ENCODE measurements around the gene SIK3. TPM values are rescaled to one million over a fixed set of nuclear protein-coding genes. Genes with fewer than 3 reads are reported as not detected.
A peak's percentile ranks its signal among the peaks of the same experiment; 100 is the strongest.
"Not testable (repeated sequence)": the region's sequence is repeated elsewhere in the genome, so short reads cannot be mapped to it uniquely, and the experiment has no call there.

SIK3 gene
- total RNA-seq, 2 donors from 2014 or later = 26.7 to 28.0 TPM

GRCh38 chr11:116837231-116838091 is 260.8 kb downstream of the SIK3 start, which contains the start of gene APOA1:
Gene APOA1, minus strand, starts transcription at chr11:116837622. Its CDS starts 235 bp downstream, at chr11:116837387.
- no peak for DNase-seq
- TF ChIP-seq CTCF (IDR thresholded peaks at IDR 0.05) = no peak
- Histone ChIP-seq H3K27me3 (no peaks in the 10 kb centered on the region), H3K27ac (no peak within 1 kb of the TSS), H3K4me3 (no peak within 1 kb of the TSS), H3K9ac (ENCODE audit: low read depth in 2 of 2, low read length in 2 of 2) (no peak within 1 kb of the TSS), H3K36me3 (no peaks in the 10 kb centered on the region), H3K4me1 (peaks cover 5% of the 10 kb centered on the region), H3K9me3 (no peaks in the 10 kb centered on the region)
- intact Hi-C loops (cut with DNase I) = loop anchor here (5.0 kb wide), 1 partner anchor 45 kb away; the partner anchor contains the start of gene APOA5

- Histone ChIP-seq H3K4me1 (peaks cover 5% of the 10 kb centered on the region), H3K27ac (no peak overlapping the region), H3K36me3 (no peaks in the 10 kb centered on the region), H3K9me3 (no peaks in the 10 kb centered on the region), H3K27me3 (no peaks in the 10 kb centered on the region), H3K9ac (ENCODE audit: low read depth in 2 of 2, low read length in 2 of 2) (no peak overlapping the region), H3K4me3 (no peak overlapping the region)
- intact Hi-C loops (cut with DNase I) = loop anchor here (5.0 kb wide), 1 partner anchor 44 kb away; the partner anchor contains the start of gene APOA5
- TF ChIP-seq CTCF (IDR thresholded peaks at IDR 0.05) = no peak
- DNase-seq = no peak
These were observed 261.6 kb downstream of the SIK3 start for GRCh38 chr11:116836632-116836991.

- Histone ChIP-seq H3K36me3 (no peaks in the 10 kb centered on the region), H3K27me3 (no peaks in the 10 kb centered on the region), H3K9ac (ENCODE audit: low read depth in 2 of 2, low read length in 2 of 2) (no peak overlapping the region), H3K4me1 (peaks cover 5% of the 10 kb centered on the region), H3K27ac (peak overlapping the region; percentile 44), H3K9me3 (no peaks in the 10 kb centered on the region), H3K4me3 (peak overlapping the region; percentile 31)
- DNase-seq = peak; percentile 87
- peak; percentile 29 for TF ChIP-seq CTCF (IDR thresholded peaks at IDR 0.05)
- intact Hi-C loops (cut with DNase I) = loop anchor here (5.0 kb wide), 1 partner anchor 44 kb away; the partner anchor contains the start of gene APOA5
These were observed 262.2 kb downstream of the SIK3 start for GRCh38 chr11:116835791-116836631.

- H3K9ac ChIP-seq (ENCODE audit: low read depth in 2 of 2, low read length in 2 of 2) = no peak overlapping the region
- TF ChIP-seq CTCF (IDR thresholded peaks at IDR 0.05) = no peak
- no peak for DNase-seq
- intact Hi-C loops (cut with DNase I) = loop anchor here (5.0 kb wide), 1 partner anchor 43 kb away; the partner anchor contains the start of gene APOA5
- H3K4me3 ChIP-seq = peak overlapping the region; percentile 31
- H3K9me3 ChIP-seq = no peaks in the 10 kb centered on the region
- H3K27me3 ChIP-seq = no peaks in the 10 kb centered on the region
- H3K4me1 ChIP-seq = peaks cover 5% of the 10 kb centered on the region
- H3K36me3 ChIP-seq = no peaks in the 10 kb centered on the region
- peak overlapping the region; percentile 44 for H3K27ac ChIP-seq
These were observed 263.0 kb downstream of the SIK3 start for GRCh38 chr11:116835042-116835772.

GRCh38 chr11:116834535-116835041 is 263.6 kb downstream of the SIK3 start:
- H3K36me3 ChIP-seq; H3K4me1 ChIP-seq; H3K9ac ChIP-seq (ENCODE audit: low read depth in 2 of 2, low read length in 2 of 2); H3K9me3 ChIP-seq; H3K4me3 ChIP-seq; H3K27ac ChIP-seq; DNase-seq; H3K27me3 ChIP-seq: not testable (repeated sequence)
- intact Hi-C loops (cut with DNase I) = loop anchor here (5.0 kb wide), 1 partner anchor 42 kb away; the partner anchor contains the start of gene APOA5
